Smooth muscle cell (in vitro differentiated cells): ENCODE results near the gene KCNF1. TPM values are rescaled to one million over a fixed set of nuclear protein-coding genes. Genes with fewer than 3 reads are reported as not detected.

Source experiments
- DNase-seq: peaks from one replicate; lab custom pipeline; 2025; ENCODE audit not compliant: unreplicated experiment; lab: John Stamatoyannopoulos, UW
- H2AFZ ChIP-seq: fragments of 200-600 bp; sonication (generic); 2 replicates; pipeline ENCODE4 v1.6.0; 2016; ENCODE audit warnings: antibody characterized with exemption, low read depth, mild to moderate bottlenecking
- H3F3A ChIP-seq: fragments of 200-600 bp; sonication (generic); 2 replicates; pipeline ENCODE4 v1.6.0; 2017; ENCODE audit warnings: antibody characterized with exemption, low read depth
- H3K27ac ChIP-seq: fragments of 200-600 bp; sonication (generic); 2 replicates; pipeline ENCODE4 v1.5.1; 2016; ENCODE audit warnings: low read depth, mild to moderate bottlenecking
- H3K27me3 ChIP-seq: fragments of 200-600 bp; sonication (generic); 2 replicates; pipeline ENCODE4 v1.6.1; 2016; ENCODE audit warnings: low read depth, mild to moderate bottlenecking
- H3K36me3 ChIP-seq: fragments of 200-600 bp; sonication (generic); 2 replicates; pipeline ENCODE4 v1.5.1; 2016; ENCODE audit warnings: low read depth
- H3K4me1 ChIP-seq: fragments of 200-600 bp; sonication (generic); 2 replicates; pipeline ENCODE4 v1.5.1; 2016; ENCODE audit warnings: low read depth
- H3K4me2 ChIP-seq: fragments of 200-600 bp; sonication (generic); 2 replicates; pipeline ENCODE4 v1.6.0; 2016; ENCODE audit warnings: mild to moderate bottlenecking
- H3K4me3 ChIP-seq: fragments of 200-600 bp; sonication (generic); 2 replicates; pipeline ENCODE4 v1.5.1; 2016; ENCODE audit warnings: mild to moderate bottlenecking
- H3K79me2 ChIP-seq: fragments of 200-600 bp; sonication (generic); 2 replicates; pipeline ENCODE4 v1.6.0; 2016; ENCODE audit warnings: low read depth, mild to moderate bottlenecking
- H3K9ac ChIP-seq: fragments of 200-600 bp; sonication (generic); 2 replicates; pipeline ENCODE4 v1.6.0; 2016; ENCODE audit warnings: low read depth
- H3K9me3 ChIP-seq: fragments of 200-600 bp; sonication (generic); replicated peaks from 2 replicates; pipeline ENCODE4 v1.5.1; 2016; ENCODE audit warnings: low read depth
- H4K20me1 ChIP-seq: fragments of 200-600 bp; sonication (generic); 2 replicates; pipeline ENCODE4 v1.6.0; 2016; ENCODE audit warnings: low read depth
- whole genome bisulfite sequencing: methylation state at CpG from one replicate; pipeline ENCODE4 v1.1.7; 2016; ENCODE audit warnings: low lambda C conversion rate; 5-methylcytosine and 5-hydroxymethylcytosine counted together
- polyA plus RNA-seq: library from polyadenylated mRNA; unstranded; fragments of >200 nt; fragmentation: Nextera tagmentation; extraction: Ambion mirVana; gene quantifications from 2 replicates; pipeline ENCODE4 v1.2.1, GENCODE V29; 2016
- total RNA-seq: library from RNA; depleted of rRNA; stranded (reverse); fragments of >200 nt; gene quantifications from 2 replicates; pipeline ENCODE4 v1.2.3, GENCODE V29; 2014
- TF ChIP-seq, protein P1 (sequence below): fragments of 200-600 bp; sonication (generic); IDR thresholded peaks from 2 replicates; pipeline ENCODE4 v1.5.1; 2017; ENCODE audit warnings: borderline replicate concordance, mild to moderate bottlenecking, antibody characterized with exemption; ENCODE audit not compliant: insufficient read depth, poor library complexity, severe bottlenecking

Gene KCNF1
- total and polyA plus RNA-seq, 2 experiments from 2014 or later, result 0.55 TPM; not detected in 1

- Histone ChIP-seq H3K79me2 (no peaks in the 10 kb centered on the region), H3K9me3 (no peaks in the 10 kb centered on the region), H2AFZ (no peak overlapping the region), H3K27ac (no peak overlapping the region), H3K4me1 (peaks cover 5% of the 10 kb centered on the region), H4K20me1 (no peaks in the 10 kb centered on the region), H3K4me3 (no peak overlapping the region), H3F3A (peaks cover 5% of the 10 kb centered on the region), H3K9ac (no peak overlapping the region), H3K36me3 (peaks cover under 1% of the 10 kb centered on the region), H3K27me3 (no peaks in the 10 kb centered on the region), H3K4me2 (no peak overlapping the region)
- 87% methylated on average over 11 of the region's 11 CpGs for WGBS
- TF ChIP-seq, protein P1, sequence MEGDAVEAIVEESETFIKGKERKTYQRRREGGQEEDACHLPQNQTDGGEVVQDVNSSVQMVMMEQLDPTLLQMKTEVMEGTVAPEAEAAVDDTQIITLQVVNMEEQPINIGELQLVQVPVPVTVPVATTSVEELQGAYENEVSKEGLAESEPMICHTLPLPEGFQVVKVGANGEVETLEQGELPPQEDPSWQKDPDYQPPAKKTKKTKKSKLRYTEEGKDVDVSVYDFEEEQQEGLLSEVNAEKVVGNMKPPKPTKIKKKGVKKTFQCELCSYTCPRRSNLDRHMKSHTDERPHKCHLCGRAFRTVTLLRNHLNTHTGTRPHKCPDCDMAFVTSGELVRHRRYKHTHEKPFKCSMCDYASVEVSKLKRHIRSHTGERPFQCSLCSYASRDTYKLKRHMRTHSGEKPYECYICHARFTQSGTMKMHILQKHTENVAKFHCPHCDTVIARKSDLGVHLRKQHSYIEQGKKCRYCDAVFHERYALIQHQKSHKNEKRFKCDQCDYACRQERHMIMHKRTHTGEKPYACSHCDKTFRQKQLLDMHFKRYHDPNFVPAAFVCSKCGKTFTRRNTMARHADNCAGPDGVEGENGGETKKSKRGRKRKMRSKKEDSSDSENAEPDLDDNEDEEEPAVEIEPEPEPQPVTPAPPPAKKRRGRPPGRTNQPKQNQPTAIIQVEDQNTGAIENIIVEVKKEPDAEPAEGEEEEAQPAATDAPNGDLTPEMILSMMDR, result no peak
- DNase-seq, result no peak
Measured at GRCh38 chr2:10933700-10934225, 22.0 kb downstream of the KCNF1 start.

GRCh38 chr2:10934308-10934978, 22.7 kb downstream of the KCNF1 start:
- no peaks in the 10 kb centered on the region for H3K27me3 ChIP-seq
- TF ChIP-seq, protein P1, result no peak
- DNase-seq, result no peak
- H3K79me2 ChIP-seq, result no peaks in the 10 kb centered on the region
- H3K27ac ChIP-seq, result no peak overlapping the region
- no peak overlapping the region for H3K4me3 ChIP-seq
- no peak overlapping the region for H3K9ac ChIP-seq
- WGBS, result 83% methylated on average over 7 of the region's 7 CpGs
- H3K36me3 ChIP-seq, result peaks cover 6% of the 10 kb centered on the region
- no peaks in the 10 kb centered on the region for H4K20me1 ChIP-seq
- peaks cover 5% of the 10 kb centered on the region for H3K4me1 ChIP-seq
- H2AFZ ChIP-seq, result no peak overlapping the region
- peaks cover 5% of the 10 kb centered on the region for H3F3A ChIP-seq
- peaks cover 3% of the 10 kb centered on the region for H3K9me3 ChIP-seq
- no peak overlapping the region for H3K4me2 ChIP-seq

GRCh38 chr2:10934979-10935350, 23.2 kb downstream of the KCNF1 start:
- peak overlapping the region; percentile 71 for H3K9ac ChIP-seq
- TF ChIP-seq, protein P1, result no peak
- no peaks in the 10 kb centered on the region for H3K27me3 ChIP-seq
- H3K4me1 ChIP-seq, result peaks cover 5% of the 10 kb centered on the region
- peaks cover 6% of the 10 kb centered on the region for H3K36me3 ChIP-seq
- H3F3A ChIP-seq, result peaks cover 5% of the 10 kb centered on the region
- H4K20me1 ChIP-seq, result no peaks in the 10 kb centered on the region
- no peaks in the 10 kb centered on the region for H3K79me2 ChIP-seq
- H3K9me3 ChIP-seq, result peaks cover 3% of the 10 kb centered on the region
- no peak for DNase-seq
- whole genome bisulfite sequencing, result 71% methylated on average over 15 of the region's 15 CpGs
- H3K27ac ChIP-seq, result no peak overlapping the region
- H2AFZ ChIP-seq, result peak overlapping the region; percentile 38
- no peak overlapping the region for H3K4me3 ChIP-seq
- H3K4me2 ChIP-seq, result no peak overlapping the region
